Naive thymus-derived CD4-positive, alpha-beta T cell (primary cell): ENCODE measurements around the gene HCN1. TPM values are rescaled to one million over a fixed set of nuclear protein-coding genes. Genes with fewer than 3 reads are reported as not detected.
"Not testable (repeated sequence)": the region's sequence is repeated elsewhere in the genome, so short reads cannot be mapped to it uniquely, and the experiment has no call there.

Experiments used
- ATAC-seq: fragments of 150-1000 bp; cut with Tn5 transposase; 2 replicates; pipeline ENCODE4 v1.10.0; 2021; ENCODE audit warnings: mild to moderate bottlenecking, moderate library complexity
- CTCF ChIA-PET: fragments of 350-600 bp; sonication (Branson Sonifier 250); formaldehyde crosslinking; loops from one replicate; lab custom pipeline; 2021; ENCODE audit warnings: antibody characterized with exemption; lab: Charles Lee
- POLR2A ChIA-PET: fragments of 350-600 bp; sonication (Branson Sonifier 250); formaldehyde crosslinking; loops from one replicate; lab custom pipeline; 2021; ENCODE audit warnings: antibody characterized with exemption, inconsistent platforms; lab: Charles Lee
- DNase-seq, 9 donors: peaks; one replicate each; pipeline versions ENCODE4 v3.0.0 to v3.0.0-alpha.2; 2020 to 2022; ENCODE audit warnings: mixed read lengths in 1 of 9
- H3K27ac ChIP-seq: one replicate; pipeline ENCODE4 v1.7.0; 2013; ENCODE audit warnings: mild to moderate bottlenecking, low read depth, low read length, moderate library complexity
- H3K27me3 ChIP-seq, 2 donors: one replicate each; pipeline ENCODE4 v1.7.0; 2013; ENCODE audit warnings: low read length in 2 of 2, mild to moderate bottlenecking in 2 of 2, moderate library complexity in 2 of 2; ENCODE audit not compliant: control insufficient read depth in 2 of 2, insufficient read depth in 2 of 2
- H3K36me3 ChIP-seq, 3 experiments: 1 replicate in 2 of 3; 2 replicates in 1 of 3; pipeline ENCODE4 v1.7.0; 2013; ENCODE audit warnings: low read length in 3 of 3, mild to moderate bottlenecking in 3 of 3, moderate library complexity in 1 of 3; ENCODE audit not compliant: insufficient read depth in 3 of 3, control insufficient read depth in 2 of 3
- H3K4me1 ChIP-seq, 2 donors: one replicate each; pipeline ENCODE4 v1.7.0; 2013; ENCODE audit warnings: low read length in 2 of 2, mild to moderate bottlenecking in 2 of 2, moderate library complexity in 1 of 2; ENCODE audit not compliant: control insufficient read depth in 2 of 2, insufficient read depth in 2 of 2
- H3K4me3 ChIP-seq: 2 replicates; pipeline ENCODE4 v1.7.0; 2013; ENCODE audit warnings: mild to moderate bottlenecking, low read length
- H3K9me3 ChIP-seq, 3 experiments: 1 replicate in 2 of 3; 2 replicates in 1 of 3; pipeline ENCODE4 v1.7.0; 2013; ENCODE audit warnings: low read length in 3 of 3; ENCODE audit not compliant: control insufficient read depth in 2 of 3
- H3K27ac Mint-ChIP-seq, 9 donors: one replicate each; pipeline ENCODE4 v1.8.0; 2020 to 2022; ENCODE audit warnings: mixed read lengths in 9 of 9, mild to moderate bottlenecking in 8 of 9, moderate library complexity in 5 of 9, inconsistent platforms in 2 of 9
- H3K27me3 Mint-ChIP-seq, 5 donors: one replicate each; pipeline ENCODE4 v1.8.0; 2021 to 2022; ENCODE audit warnings: mixed read lengths in 5 of 5, mild to moderate bottlenecking in 1 of 5
- H3K36me3 Mint-ChIP-seq, 5 donors: one replicate each; pipeline ENCODE4 v1.8.0; 2020 to 2022; ENCODE audit warnings: mixed read lengths in 5 of 5, mild to moderate bottlenecking in 3 of 5, inconsistent platforms in 1 of 5
- H3K4me1 Mint-ChIP-seq, 7 donors: one replicate each; pipeline ENCODE4 v1.8.0; 2020 to 2022; ENCODE audit warnings: mixed read lengths in 7 of 7, mild to moderate bottlenecking in 3 of 7, inconsistent platforms in 1 of 7
- H3K4me3 Mint-ChIP-seq, 10 donors: one replicate each; pipeline ENCODE4 v1.8.0; 2020 to 2022; ENCODE audit warnings: mild to moderate bottlenecking in 10 of 10, mixed read lengths in 10 of 10, moderate library complexity in 6 of 10, inconsistent platforms in 2 of 10
- H3K9me3 Mint-ChIP-seq, 11 donors: one replicate each; pipeline ENCODE4 v1.8.0; 2020 to 2022; ENCODE audit warnings: mixed read lengths in 11 of 11, mild to moderate bottlenecking in 4 of 11, inconsistent platforms in 1 of 11, moderate library complexity in 1 of 11
- intact Hi-C, 2 donors: fragments of 100-400 bp; cut with micrococcal nuclease; formaldehyde crosslinking; loops; one replicate each; pipeline ENCODE4 v1.15.1; 2023
- polyA plus RNA-seq, 2 donors: library from polyadenylated mRNA; unstranded; fragments of 300-500 nt; fragmentation: Illumina TruSeq; gene quantifications; one replicate each; pipeline ENCODE4 v1.2.3, GENCODE V29; 2021
- total RNA-seq, 6 experiments: library from RNA in 5 of 6; stranded (reverse) in 5 of 6; gene quantifications; 1 replicate in 5 of 6; 2 replicates in 1 of 6; pipeline ENCODE4 v1.2.3 and lab custom pipeline; 2021 to 2026

HCN1 gene
- total and polyA plus RNA-seq, 7 experiments from 2014 or later = not detected

GRCh38 chr5:45355189-45355992 lies 340.8 kb downstream of the HCN1 start:
- no peaks in the 10 kb centered on the region for H3K27me3 ChIP-seq
- no peak for ATAC-seq
- no peak overlapping the region for H3K4me3 Mint-ChIP-seq
- ChIA-PET CTCF (no interaction called here), POLR2A (no interaction called here)
- no peak overlapping the region for H3K27ac ChIP-seq
- H3K27me3 Mint-ChIP-seq = no peaks in the 10 kb centered on the region
- no peaks in the 10 kb centered on the region for H3K9me3 ChIP-seq
- no peak for DNase-seq
- no peaks in the 10 kb centered on the region for H3K4me1 ChIP-seq
- no peaks in the 10 kb centered on the region for H3K4me1 Mint-ChIP-seq
- peaks cover 3 to 38% (median 9%) of the 10 kb centered on the region in 11 donors for H3K9me3 Mint-ChIP-seq
- H3K27ac Mint-ChIP-seq = no peak overlapping the region
- no peaks in the 10 kb centered on the region for H3K36me3 Mint-ChIP-seq
- H3K4me3 ChIP-seq = no peak overlapping the region
- intact Hi-C loops = no loop called here
- no peaks in the 10 kb centered on the region for H3K36me3 ChIP-seq

GRCh38 chr5:45336464-45336863 lies 359.7 kb downstream of the HCN1 start:
- no peak for DNase-seq
- no peak for ATAC-seq
- H3K27ac ChIP-seq = no peak overlapping the region
- Mint-ChIP-seq H3K9me3 (peaks cover 2 to 22% (median 11%) of the 10 kb centered on the region in 11 donors), H3K27me3 (no peaks in the 10 kb centered on the region), H3K4me3 (no peak overlapping the region), H3K36me3 (no peaks in the 10 kb centered on the region), H3K27ac (no peak overlapping the region), H3K4me1 (no peaks in the 10 kb centered on the region)
- no peaks in the 10 kb centered on the region for H3K4me1 ChIP-seq
- intact Hi-C loops = no loop called here
- CTCF ChIA-PET = no interaction called here
- H3K9me3 ChIP-seq = peaks cover 0 to 5% (median 0%) of the 10 kb centered on the region in 3 experiments
- POLR2A ChIA-PET = no interaction called here
- H3K27me3 ChIP-seq = no peaks in the 10 kb centered on the region
- no peak overlapping the region for H3K4me3 ChIP-seq
- no peaks in the 10 kb centered on the region for H3K36me3 ChIP-seq

GRCh38 chr5:45335978-45336377 lies 360.2 kb downstream of the HCN1 start:
- CTCF ChIA-PET = no interaction called here

GRCh38 chr5:45335346-45335745 lies 360.8 kb downstream of the HCN1 start:
- H3K36me3 Mint-ChIP-seq = no peaks in the 10 kb centered on the region
- peaks cover 2 to 22% (median 8%) of the 10 kb centered on the region in 11 donors for H3K9me3 Mint-ChIP-seq
- H3K27ac Mint-ChIP-seq = no peak overlapping the region
- Histone ChIP-seq H3K4me3 (no peak overlapping the region), H3K4me1 (no peaks in the 10 kb centered on the region), H3K27me3 (no peaks in the 10 kb centered on the region), H3K36me3 (no peaks in the 10 kb centered on the region), H3K9me3 (peaks cover 0 to 5% (median 0%) of the 10 kb centered on the region in 3 experiments), H3K27ac (no peak overlapping the region)
- no peak for ATAC-seq
- intact Hi-C loops = no loop called here
- DNase-seq = no peak
- no peaks in the 10 kb centered on the region for H3K27me3 Mint-ChIP-seq
- H3K4me1 Mint-ChIP-seq = no peaks in the 10 kb centered on the region
- H3K4me3 Mint-ChIP-seq = no peak overlapping the region
- ChIA-PET CTCF (no interaction called here), POLR2A (no interaction called here)

More at GRCh38 chr5:45335978-45336377, 360.2 kb downstream of the HCN1 start:
- Mint-ChIP-seq H3K4me1 (no peaks in the 10 kb centered on the region), H3K27ac (no peak overlapping the region), H3K9me3 (peaks cover 2 to 22% (median 8%) of the 10 kb centered on the region in 11 donors), H3K36me3 (no peaks in the 10 kb centered on the region), H3K27me3 (no peaks in the 10 kb centered on the region), H3K4me3 (no peak overlapping the region)
- Histone ChIP-seq H3K36me3 (no peaks in the 10 kb centered on the region), H3K4me3 (no peak overlapping the region), H3K27ac (no peak overlapping the region), H3K4me1 (no peaks in the 10 kb centered on the region), H3K9me3 (peaks cover 0 to 5% (median 0%) of the 10 kb centered on the region in 3 experiments), H3K27me3 (no peaks in the 10 kb centered on the region)
- POLR2A ChIA-PET = no interaction called here
- no peak for DNase-seq
- no peak for ATAC-seq
- intact Hi-C loops = no loop called here

- H3K36me3 Mint-ChIP-seq = no peaks in the 10 kb centered on the region
- no peaks in the 10 kb centered on the region for H3K36me3 ChIP-seq
- CTCF ChIA-PET = no interaction called here
- no peaks in the 10 kb centered on the region for H3K4me1 ChIP-seq
- no peak overlapping the region for H3K4me3 ChIP-seq
- no peaks in the 10 kb centered on the region for H3K27me3 ChIP-seq
- peaks cover 0 to 5% (median 0%) of the 10 kb centered on the region in 3 experiments for H3K9me3 ChIP-seq
- intact Hi-C loops = no loop called here
- peaks cover 2 to 22% (median 8%) of the 10 kb centered on the region in 11 donors for H3K9me3 Mint-ChIP-seq
- no peaks in the 10 kb centered on the region for H3K4me1 Mint-ChIP-seq
- H3K27ac ChIP-seq = no peak overlapping the region
- H3K27ac Mint-ChIP-seq = no peak overlapping the region
- POLR2A ChIA-PET = no interaction called here
- ATAC-seq (no peak), DNase-seq (no peak)
- no peaks in the 10 kb centered on the region for H3K27me3 Mint-ChIP-seq
- no peak overlapping the region for H3K4me3 Mint-ChIP-seq
These were observed 361.2 kb downstream of the HCN1 start for GRCh38 chr5:45334939-45335338.

GRCh38 chr5:45312627-45313026 lies 383.6 kb downstream of the HCN1 start:
- H3K4me3 ChIP-seq, CTCF ChIA-PET, ATAC-seq, H3K4me1 ChIP-seq, H3K27me3 Mint-ChIP-seq, DNase-seq, H3K27me3 ChIP-seq, H3K4me3 Mint-ChIP-seq, H3K4me1 Mint-ChIP-seq, H3K27ac ChIP-seq, H3K9me3 ChIP-seq, H3K27ac Mint-ChIP-seq, H3K36me3 Mint-ChIP-seq, H3K36me3 ChIP-seq, POLR2A ChIA-PET, intact Hi-C loops: not testable (repeated sequence)
- peaks cover 9 to 48% (median 22%) of the 10 kb centered on the region in 11 donors for H3K9me3 Mint-ChIP-seq

- ChIA-PET CTCF (no interaction called here), POLR2A (no interaction called here)
- Mint-ChIP-seq H3K4me1 (no peaks in the 10 kb centered on the region), H3K27me3 (no peaks in the 10 kb centered on the region), H3K36me3 (no peaks in the 10 kb centered on the region), H3K9me3 (peaks cover 0 to 32% (median 6%) of the 10 kb centered on the region in 11 donors), H3K4me3 (no peak overlapping the region), H3K27ac (no peak overlapping the region)
- ATAC-seq (no peak), DNase-seq (no peak)
- H3K36me3 ChIP-seq = no peaks in the 10 kb centered on the region
- H3K27ac ChIP-seq = no peak overlapping the region
- H3K4me3 ChIP-seq = no peak overlapping the region
- H3K9me3 ChIP-seq = no peaks in the 10 kb centered on the region
- H3K4me1 ChIP-seq = no peaks in the 10 kb centered on the region
- intact Hi-C loops = no loop called here
- H3K27me3 ChIP-seq = no peaks in the 10 kb centered on the region
These were observed 400.9 kb downstream of the HCN1 start for GRCh38 chr5:45295231-45295630.
